ENCODE measurements around the gene TMEM132C. TPM values are rescaled to one million over a fixed set of nuclear protein-coding genes. Genes with fewer than 3 reads are reported as not detected.

TMEM132C gene
- total and polyA plus RNA-seq, 2 of the 13 experiments (the other 11 are each of a cell fraction or from before 2014, with no cell fraction given) = not detected

DNA sequence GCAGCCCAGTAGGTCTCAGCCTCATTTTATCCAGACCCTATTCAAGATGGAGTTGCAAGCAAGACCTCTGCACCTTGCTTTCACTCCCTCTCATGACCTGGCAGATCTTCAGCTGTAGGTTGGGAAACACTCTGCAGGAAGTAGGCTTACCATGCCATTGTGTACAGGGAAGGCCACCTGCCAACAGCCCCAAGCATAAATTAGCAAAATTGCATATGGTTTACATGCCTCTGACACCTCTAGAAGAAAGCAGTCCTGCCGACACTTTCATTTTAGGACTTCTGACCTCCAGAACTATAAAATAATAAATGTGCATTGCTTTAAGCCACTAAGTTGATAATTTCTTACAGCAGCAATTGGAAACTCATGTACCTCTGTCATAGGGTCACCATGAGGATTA, 459.9 kb downstream of the TMEM132C start (continued):
- TF ChIP-seq, protein P1, sequence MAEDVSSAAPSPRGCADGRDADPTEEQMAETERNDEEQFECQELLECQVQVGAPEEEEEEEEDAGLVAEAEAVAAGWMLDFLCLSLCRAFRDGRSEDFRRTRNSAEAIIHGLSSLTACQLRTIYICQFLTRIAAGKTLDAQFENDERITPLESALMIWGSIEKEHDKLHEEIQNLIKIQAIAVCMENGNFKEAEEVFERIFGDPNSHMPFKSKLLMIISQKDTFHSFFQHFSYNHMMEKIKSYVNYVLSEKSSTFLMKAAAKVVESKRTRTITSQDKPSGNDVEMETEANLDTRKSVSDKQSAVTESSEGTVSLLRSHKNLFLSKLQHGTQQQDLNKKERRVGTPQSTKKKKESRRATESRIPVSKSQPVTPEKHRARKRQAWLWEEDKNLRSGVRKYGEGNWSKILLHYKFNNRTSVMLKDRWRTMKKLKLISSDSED (CRISPR knock-in tag; IDR thresholded peaks at IDR 0.05) = no peak
- no peak for TF ChIP-seq ZNF253 (CRISPR knock-in tag; IDR thresholded peaks at IDR 0.05; ENCODE audit: borderline replicate concordance)

- no peak for TF ChIP-seq ZNF569 (CRISPR knock-in tag; IDR thresholded peaks at IDR 0.05; ENCODE audit: borderline replicate concordance)
- TF ChIP-seq MYNN (CRISPR knock-in tag; IDR thresholded peaks at IDR 0.05; ENCODE audit: low read depth) = no peak
- no peak for TF ChIP-seq ZNF552 (CRISPR knock-in tag; IDR thresholded peaks at IDR 0.05; ENCODE audit: borderline replicate concordance)
- no peak for TF ChIP-seq POLR2AphosphoS5 (IDR thresholded peaks at IDR 0.05; ENCODE audit: low read depth, low read length)
- no peak for TF ChIP-seq ZNF720 (CRISPR knock-in tag; IDR thresholded peaks at IDR 0.05)
- TF ChIP-seq NFE2 (CRISPR knock-in tag; IDR thresholded peaks at IDR 0.05) = no peak
- no peak for TF ChIP-seq ZNF883 (CRISPR knock-in tag; IDR thresholded peaks at IDR 0.05; ENCODE audit: not compliant biosample characterization)
- no peak for TF ChIP-seq ZNF468 (CRISPR knock-in tag; IDR thresholded peaks at IDR 0.05)
- no peak for TF ChIP-seq TBX2 (CRISPR knock-in tag; IDR thresholded peaks at IDR 0.05; ENCODE audit: borderline replicate concordance)
- Histone ChIP-seq H3K4me1 (ENCODE audit: insufficient read depth, low read length) (peaks cover 7% of the 10 kb centered on the region; the same call in 1 of the 2 replicates), H3K9me3 (ENCODE audit: low read length) (no peaks in the 10 kb centered on the region), H3K4me2 (ENCODE audit: low read depth, low read length) (no peak overlapping the region), H3K9ac (ENCODE audit: insufficient read depth, low read depth, low read length) (no peak overlapping the region), H3K27ac (ENCODE audit: extremely low read length, insufficient read depth, low read length) (no peak overlapping the region), H2AFZ (ENCODE audit: low read length) (no peak overlapping the region), H3K27me3 (ENCODE audit: control insufficient read depth in 1 of 2, insufficient read depth in 2 of 2, low read length in 2 of 2) (no peaks in the 10 kb centered on the region; a peak in 1 of 5 replicates), H4K20me1 (ENCODE audit: insufficient read depth, low read length) (no peaks in the 10 kb centered on the region), H3K79me2 (ENCODE audit: insufficient read depth, low read length) (no peaks in the 10 kb centered on the region), H3K4me3 (replicated peaks in 1 of 3; ENCODE audit: insufficient read depth in 1 of 3, low read depth in 2 of 3, low read length in 3 of 3) (no peak overlapping the region), H3K36me3 (replicated peaks in 1 of 2; ENCODE audit: control insufficient read depth in 1 of 2, insufficient read depth in 2 of 2, low read length in 2 of 2) (no peaks in the 10 kb centered on the region)
- no peak for FAIRE-seq
- no peak for ATAC-seq
- POLR2A ChIA-PET = no interaction called here
- no peak for DNase-seq (ENCODE audit: low spot score)
- in situ Hi-C loops (cut with HindIII; ENCODE audit: extremely low pct_ligation_motif_present, low pct_unique_long_range_greater_than_20kb) (no loop called here), intact Hi-C loops (cut with micrococcal nuclease; ENCODE audit: unreplicated experiment) (no loop called here)
- CTCF ChIA-PET (ENCODE audit: low intra/inter-chr PET ratio, low total read pairs) = no interaction called here
- BruUV-seq (replicated peaks) = no TSS peak
- WGBS (ENCODE audit: low lambda C conversion rate) = 13% methylated on average over 8 of the region's 8 CpGs
These were observed 460.5 kb downstream of the TMEM132C start for GRCh38 chr12:128727461-128727860.
